Measurements from ENCODE around the gene TRPV3.
A peak's percentile ranks its signal among the peaks of the same experiment; 100 is the strongest.
"Not testable (repeated sequence)": the region's sequence is repeated elsewhere in the genome, so short reads cannot be mapped to it uniquely, and the experiment has no call there.

TRPV3 gene

GRCh38 chr17:3574231-3574630, 16.6 kb upstream of the TRPV3 start:
- no peak for DNase-seq

DNA sequence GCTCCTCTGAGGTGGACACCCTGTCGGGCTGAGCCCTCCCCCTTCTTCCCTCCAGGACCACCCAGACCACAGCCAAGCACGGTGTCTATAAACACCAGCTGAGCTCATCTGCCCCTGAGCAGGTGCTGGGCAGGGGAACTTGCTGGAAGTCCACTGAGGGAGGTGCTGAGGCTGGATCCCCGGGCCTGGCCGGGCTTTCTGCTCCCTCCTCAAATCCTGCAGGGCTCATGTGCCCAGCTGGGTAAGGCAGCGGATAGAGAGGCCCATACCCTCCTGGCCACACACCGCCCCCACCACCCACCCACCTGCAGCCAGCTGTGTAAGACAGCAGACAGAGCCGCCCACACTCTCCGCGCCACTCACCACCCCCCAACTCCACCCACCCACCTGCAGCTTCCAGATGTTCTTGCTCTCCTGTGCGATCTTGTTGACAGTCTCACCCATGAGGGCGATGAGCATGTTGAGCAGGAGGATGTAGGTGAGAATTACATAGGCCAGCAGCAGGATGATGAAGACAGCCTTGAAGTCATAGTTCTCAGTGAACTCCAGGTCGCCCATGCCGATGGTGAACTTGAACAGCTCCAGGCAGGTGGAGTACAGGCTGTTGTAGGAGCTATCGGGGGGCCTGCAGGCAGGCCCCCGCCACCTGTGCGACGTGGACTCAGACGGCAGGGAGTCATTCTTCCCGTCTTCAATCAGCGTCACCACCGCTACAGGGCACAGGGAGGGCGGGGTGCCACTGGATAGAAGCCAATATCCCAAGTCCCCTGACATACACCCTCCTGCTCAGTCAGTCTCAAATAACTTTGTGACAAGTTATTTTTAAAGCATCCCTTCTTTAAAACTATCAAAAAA, 15.9 kb upstream of the TRPV3 start:
- no peak for DNase-seq

DNA sequence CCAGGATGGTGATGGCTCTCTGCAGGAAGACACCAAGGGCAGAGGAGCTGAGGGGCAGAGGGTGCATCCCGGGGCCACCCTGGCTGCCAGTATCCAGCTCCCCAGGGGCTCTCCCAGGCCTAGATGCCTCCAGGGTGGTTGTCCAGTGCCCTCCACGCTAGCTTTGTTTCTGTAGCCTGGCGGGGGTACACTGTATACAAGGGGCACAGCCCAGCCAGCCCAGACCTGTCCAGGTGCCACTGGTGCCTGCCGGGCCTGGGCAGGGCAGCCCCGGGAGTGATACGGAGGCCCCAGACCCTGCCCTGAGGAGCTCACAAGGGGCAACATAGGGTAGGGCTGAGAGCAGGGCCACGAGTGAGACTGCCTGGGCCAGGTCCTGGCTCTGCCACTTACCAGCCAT, 14.6 kb upstream of the TRPV3 start:
- DNase-seq, result no peak

DNA sequence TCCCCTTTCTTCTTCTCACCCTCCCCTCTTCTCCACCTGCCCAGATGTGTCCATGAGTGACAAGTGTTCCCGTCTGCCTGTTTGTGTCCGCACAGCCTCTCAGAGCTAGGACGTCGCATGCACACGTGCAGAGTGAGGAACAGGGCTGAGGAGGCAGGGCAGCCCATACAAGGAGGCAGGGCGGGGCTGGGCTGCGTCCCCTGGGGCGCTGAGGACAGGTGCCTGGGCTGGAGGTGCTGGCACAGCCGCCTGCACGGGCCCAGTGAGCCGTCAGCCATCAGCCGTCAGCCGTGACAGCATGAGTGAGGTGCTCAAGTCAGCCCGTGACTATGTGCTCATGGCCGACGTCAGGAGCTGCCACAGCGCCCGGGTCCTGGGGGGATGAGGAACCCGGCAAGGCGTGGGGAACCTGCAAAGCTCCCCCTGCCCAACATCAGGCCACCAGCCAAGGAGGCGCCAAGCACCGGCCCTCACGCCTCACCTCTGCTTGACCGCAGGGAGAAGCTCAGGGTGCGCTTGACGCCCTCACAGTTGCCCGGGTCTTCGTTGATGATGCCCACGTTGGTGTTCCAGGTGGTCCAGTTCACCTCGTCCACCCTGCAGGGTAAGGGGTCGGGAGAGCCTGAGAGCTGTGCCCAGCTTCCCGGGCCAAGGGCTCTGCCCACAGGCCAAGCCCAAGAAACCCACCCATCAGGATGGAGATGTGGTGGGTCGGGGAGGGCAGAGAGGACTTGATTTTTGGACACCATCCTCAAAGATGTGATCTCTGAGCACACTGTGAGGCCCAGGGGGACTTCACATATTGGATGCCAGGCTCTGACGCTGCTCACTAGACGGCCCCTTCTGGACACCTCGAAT, 13.7 kb upstream of the TRPV3 start:
- DNase-seq, result no peak

DNA sequence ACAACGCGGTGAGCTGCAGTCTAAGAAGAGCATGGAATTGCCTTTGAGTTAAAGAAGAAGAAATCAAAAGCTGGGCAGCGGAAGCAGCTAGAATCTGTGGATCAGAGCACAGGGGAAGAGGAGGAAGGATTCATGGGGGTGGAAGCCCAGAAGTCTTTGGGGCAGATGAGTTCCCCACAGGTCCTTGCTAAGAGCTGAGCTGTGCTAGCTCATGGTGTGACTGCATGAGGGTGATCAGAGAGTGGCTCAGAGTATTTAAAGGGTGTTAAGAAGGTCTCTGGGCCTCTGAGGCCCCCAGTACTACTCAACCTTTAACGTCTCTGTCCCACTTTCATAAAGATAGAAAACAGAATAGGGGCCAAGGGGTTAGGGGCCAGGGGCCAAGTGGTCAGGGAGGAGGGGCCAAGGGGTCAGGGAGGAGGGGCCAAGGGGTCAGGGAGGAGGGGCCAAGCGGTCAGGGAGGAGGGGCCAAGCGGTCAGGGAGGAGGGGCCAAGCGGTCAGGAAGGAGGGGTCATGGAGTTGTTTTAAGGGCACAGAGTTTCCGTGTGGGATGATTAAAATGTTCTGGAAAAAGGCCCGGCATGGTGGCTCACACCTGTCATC, 12.0 kb upstream of the TRPV3 start:
- DNase-seq, result peak in 1 of 58 donors; percentile 11

DNA sequence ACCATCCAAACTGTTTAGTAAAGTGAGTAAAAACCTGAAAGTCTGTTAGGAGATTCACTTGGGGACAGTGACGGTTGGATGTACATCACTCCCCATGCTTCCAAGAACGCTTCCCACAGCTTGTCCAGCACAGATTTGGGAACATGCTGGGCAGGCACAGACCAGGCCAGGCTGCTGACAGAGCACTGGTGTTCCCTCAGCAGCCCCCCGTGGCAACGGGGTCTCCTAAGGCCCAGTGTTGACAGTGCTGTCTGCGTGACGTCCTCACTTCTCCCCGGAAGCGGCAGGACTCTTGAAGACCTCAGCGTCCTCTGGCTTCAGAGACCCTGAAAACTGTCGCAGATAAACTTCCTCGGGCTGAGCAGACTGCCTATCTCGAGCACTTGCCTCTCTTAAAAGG, 8.9 kb upstream of the TRPV3 start:
- DNase-seq, result no peak

DNA sequence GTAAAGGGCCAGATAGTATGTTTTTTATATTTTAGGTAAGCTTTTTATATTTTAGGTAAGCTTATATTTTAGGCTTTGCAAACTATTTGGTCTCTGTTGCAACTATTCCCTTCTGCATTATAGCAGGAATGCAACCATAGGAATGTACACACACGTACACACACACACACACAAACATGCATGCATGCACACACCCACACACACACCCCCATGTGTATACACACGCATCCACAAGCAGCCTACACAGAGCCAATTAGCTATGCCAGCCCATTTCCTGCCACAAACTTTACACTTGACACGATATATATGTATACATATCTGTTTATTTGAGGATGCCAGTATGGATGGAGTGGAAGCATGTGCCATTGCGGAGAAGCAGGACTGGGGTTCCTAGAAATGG, 7.5 kb upstream of the TRPV3 start:
- no peak for DNase-seq

DNA sequence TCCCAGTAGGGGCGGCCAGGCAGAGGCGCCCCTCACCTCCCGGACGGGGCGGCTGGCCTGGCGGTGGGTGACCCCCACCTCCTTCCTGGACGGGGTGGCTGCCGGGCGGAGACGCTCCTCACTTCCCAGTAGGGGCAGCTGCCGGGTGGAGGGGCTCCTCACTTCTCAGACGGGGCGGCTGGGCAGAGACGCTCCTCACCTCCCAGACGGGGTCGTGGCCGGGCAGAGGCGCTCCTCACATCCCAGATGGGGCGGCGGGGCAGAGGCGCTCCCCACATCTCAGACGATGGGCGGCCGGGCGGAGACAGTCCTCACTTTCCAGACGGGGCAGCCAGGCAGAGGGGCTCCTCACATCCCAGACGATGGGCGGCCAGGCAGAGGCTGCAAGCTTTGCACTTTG, 6.6 kb upstream of the TRPV3 start:
- not testable (repeated sequence) for DNase-seq

- no peak for DNase-seq
These were observed 1.6 kb upstream of the TRPV3 start for GRCh38 chr17:3559270-3559645.

- no peak for DNase-seq
These were observed 1.1 kb upstream of the TRPV3 start for GRCh38 chr17:3558603-3559269.

GRCh38 chr17:3556916-3557767, 470 bp downstream of the TRPV3 start:
- no peak for DNase-seq

GRCh38 chr17:3556239-3556915, 1.2 kb downstream of the TRPV3 start:
- no peak for DNase-seq

GRCh38 chr17:3555189-3555796, 2.3 kb downstream of the TRPV3 start:
- DNase-seq, result no peak

GRCh38 chr17:3554440-3554839, 3.2 kb downstream of the TRPV3 start:
- no peak for DNase-seq

GRCh38 chr17:3553419-3554401, 3.9 kb downstream of the TRPV3 start:
- DNase-seq, result no peak

- DNase-seq, result no peak
These were observed 4.7 kb downstream of the TRPV3 start for GRCh38 chr17:3552916-3553315.

GRCh38 chr17:3551189-3551588, 6.4 kb downstream of the TRPV3 start:
- no peak for DNase-seq

GRCh38 chr17:3549610-3550162, 7.9 kb downstream of the TRPV3 start:
- DNase-seq, result no peak
